ENCODE data around the gene PPARD. TPM values are rescaled to one million over a fixed set of nuclear protein-coding genes. Genes with fewer than 3 reads are reported as not detected.

The PPARD gene
- total RNA-seq: 10 to 100 TPM; 17.3 to 40.3 (median 35.9) TPM

DNA sequence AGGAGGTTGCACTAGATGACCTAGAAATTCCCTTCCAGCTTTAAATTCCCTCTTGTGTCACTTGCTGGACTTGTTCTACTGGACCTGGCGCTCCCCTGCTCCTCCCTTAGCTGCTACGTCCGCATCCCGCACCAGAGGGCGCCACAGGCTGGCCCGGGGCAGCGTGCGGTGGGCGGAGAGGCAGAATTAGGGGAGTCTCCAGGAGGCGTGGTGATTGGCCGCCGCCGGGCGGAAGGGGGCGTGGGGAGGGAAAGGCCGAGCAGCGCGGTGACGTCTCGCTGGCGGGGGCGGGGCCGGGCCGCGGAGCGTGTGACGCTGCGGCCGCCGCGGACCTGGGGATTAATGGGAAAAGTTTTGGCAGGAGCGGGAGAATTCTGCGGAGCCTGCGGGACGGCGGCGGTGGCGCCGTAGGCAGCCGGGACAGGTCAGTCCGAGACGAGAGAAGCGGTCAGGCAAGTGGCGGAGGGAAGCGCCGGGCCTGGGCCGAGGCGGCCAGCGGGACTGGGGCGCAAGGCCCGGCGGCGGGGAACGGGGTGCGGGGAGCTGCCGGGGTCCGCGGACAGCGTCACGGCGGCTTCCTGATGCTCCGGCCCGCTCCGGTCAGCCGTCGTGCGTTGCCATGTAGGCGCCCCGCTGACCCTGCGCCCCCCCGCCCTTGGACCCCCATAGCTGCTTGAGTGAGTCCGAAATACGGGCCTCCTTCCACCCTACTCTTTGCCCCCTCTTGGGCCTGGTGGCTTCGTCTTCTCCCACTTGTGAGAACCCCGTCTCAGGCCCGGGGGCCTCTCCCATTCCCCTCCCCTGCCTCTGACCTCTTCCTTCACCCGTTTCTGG lies at the start of gene PPARD:
TSS of gene PPARD (plus strand) at position 301 of the 834 bp plus-strand sequence. CDS start 68,530 bp downstream, outside the sequence.
- DNase-seq: peak; percentile 98 to 99
- H3K27ac ChIP-seq: peak within 1 kb of the TSS; percentile 92 to 96 (median 95)
- intact Hi-C loops (cut with DNase I): loop anchor here (2.0 to 5.0 kb wide), 2 partner anchors 70 to 108 kb away; no protein-coding TSS in a partner anchor
- peaks cover 0 to 4% of the 10 kb centered on the region in 2 donors for H3K36me3 ChIP-seq
- no peaks in the 10 kb centered on the region for H3K9me3 ChIP-seq
- H3K27me3 ChIP-seq: no peaks in the 10 kb centered on the region
- H3K4me1 ChIP-seq: peaks cover 35 to 41% of the 10 kb centered on the region in 2 donors
- peak within 1 kb of the TSS; percentile 78 to 95 (median 87) for H3K4me3 ChIP-seq (replicated peaks in 1 of 3)
- WGBS, 2 donors: 1% methylated on average over 6 to 42 of the region's 77 CpGs
- TF ChIP-seq POLR2A (IDR thresholded peaks at IDR 0.05): peak; percentile 52 to 97
- TF ChIP-seq, protein P1, sequence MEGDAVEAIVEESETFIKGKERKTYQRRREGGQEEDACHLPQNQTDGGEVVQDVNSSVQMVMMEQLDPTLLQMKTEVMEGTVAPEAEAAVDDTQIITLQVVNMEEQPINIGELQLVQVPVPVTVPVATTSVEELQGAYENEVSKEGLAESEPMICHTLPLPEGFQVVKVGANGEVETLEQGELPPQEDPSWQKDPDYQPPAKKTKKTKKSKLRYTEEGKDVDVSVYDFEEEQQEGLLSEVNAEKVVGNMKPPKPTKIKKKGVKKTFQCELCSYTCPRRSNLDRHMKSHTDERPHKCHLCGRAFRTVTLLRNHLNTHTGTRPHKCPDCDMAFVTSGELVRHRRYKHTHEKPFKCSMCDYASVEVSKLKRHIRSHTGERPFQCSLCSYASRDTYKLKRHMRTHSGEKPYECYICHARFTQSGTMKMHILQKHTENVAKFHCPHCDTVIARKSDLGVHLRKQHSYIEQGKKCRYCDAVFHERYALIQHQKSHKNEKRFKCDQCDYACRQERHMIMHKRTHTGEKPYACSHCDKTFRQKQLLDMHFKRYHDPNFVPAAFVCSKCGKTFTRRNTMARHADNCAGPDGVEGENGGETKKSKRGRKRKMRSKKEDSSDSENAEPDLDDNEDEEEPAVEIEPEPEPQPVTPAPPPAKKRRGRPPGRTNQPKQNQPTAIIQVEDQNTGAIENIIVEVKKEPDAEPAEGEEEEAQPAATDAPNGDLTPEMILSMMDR (IDR thresholded peaks at IDR 0.05): peak; percentile 94 to 100 (median 98)

DNA sequence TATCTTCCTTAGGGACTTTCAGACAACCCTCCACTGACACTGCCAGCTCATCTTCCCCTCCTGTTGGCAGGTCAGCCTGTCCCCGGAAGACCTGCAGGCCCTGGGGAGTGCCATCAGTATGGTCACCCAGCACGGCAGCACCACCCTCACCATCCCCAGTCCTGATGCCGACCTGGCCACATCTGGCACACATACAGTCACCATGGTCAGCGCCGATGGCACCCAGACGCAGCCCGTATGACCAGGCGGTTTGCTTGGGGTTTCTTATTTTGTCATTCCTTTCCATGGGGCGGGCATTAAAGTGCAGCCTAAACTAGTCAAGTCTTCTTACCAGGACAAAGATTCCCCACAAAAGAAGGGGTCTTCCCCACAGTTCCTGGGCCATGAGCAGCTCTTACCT lies 48.7 kb upstream of the PPARD start:
- TF ChIP-seq, protein P1 (IDR thresholded peaks at IDR 0.05): no peak
- no peak for TF ChIP-seq POLR2A (IDR thresholded peaks at IDR 0.05)
- no peaks in the 10 kb centered on the region for H3K9me3 ChIP-seq
- DNase-seq: no peak
- no peaks in the 10 kb centered on the region for H3K27me3 ChIP-seq
- H3K4me1 ChIP-seq: peaks cover 4 to 16% of the 10 kb centered on the region in 2 donors
- peaks cover 58 to 59% of the 10 kb centered on the region in 2 donors for H3K36me3 ChIP-seq
- no peak overlapping the region for H3K4me3 ChIP-seq (replicated peaks in 1 of 3)
- H3K27ac ChIP-seq: no peak overlapping the region
- intact Hi-C loops (cut with DNase I): no loop called here
- 87 to 94% methylated on average over 9 of the region's 9 CpGs for WGBS, 2 donors

DNA sequence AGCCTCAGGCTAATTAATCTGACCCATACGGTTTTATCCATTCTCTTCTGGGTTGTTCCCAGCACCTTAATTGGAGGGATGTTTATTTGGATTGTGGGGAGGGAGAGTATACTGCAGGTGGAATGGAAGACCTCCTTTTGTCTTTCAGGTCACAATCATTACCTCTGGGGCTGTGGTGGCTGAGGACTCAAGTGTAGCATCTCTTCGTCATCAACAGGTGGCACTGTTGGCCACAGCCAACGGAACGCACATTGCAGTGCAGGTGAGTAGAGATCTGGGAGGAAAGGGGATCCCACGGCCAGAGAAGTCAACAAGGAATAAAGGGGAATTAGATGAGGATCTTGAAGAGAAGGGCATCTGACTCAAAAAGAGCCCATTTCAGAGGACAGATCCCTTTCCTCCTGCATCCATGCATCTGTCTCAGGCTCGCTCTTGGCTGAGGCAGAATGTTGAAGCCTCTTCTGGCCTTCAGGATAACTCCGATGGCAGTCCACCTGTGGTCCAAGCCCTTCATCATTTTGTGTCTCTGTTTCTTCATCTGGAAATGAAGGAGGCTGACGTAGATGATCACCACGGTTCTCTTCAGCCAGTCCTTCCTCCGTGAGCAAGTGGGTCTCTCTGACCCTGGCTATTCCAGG lies 47.9 kb upstream of the PPARD start:
- TF ChIP-seq POLR2A (IDR thresholded peaks at IDR 0.05): no peak
- TF ChIP-seq, protein P1 (IDR thresholded peaks at IDR 0.05): peak; percentile 37 to 84 (median 63)
- intact Hi-C loops (cut with DNase I): no loop called here
- no peaks in the 10 kb centered on the region for H3K27me3 ChIP-seq
- 58 to 61% methylated on average over 10 of the region's 10 CpGs for WGBS, 2 donors
- no peak overlapping the region for H3K27ac ChIP-seq
- peaks cover 51 to 54% of the 10 kb centered on the region in 2 donors for H3K36me3 ChIP-seq
- no peak overlapping the region for H3K4me3 ChIP-seq (replicated peaks in 1 of 3)
- DNase-seq: peak; percentile 54 to 62
- H3K4me1 ChIP-seq: peaks cover 4 to 16% of the 10 kb centered on the region in 2 donors
- no peaks in the 10 kb centered on the region for H3K9me3 ChIP-seq

DNA sequence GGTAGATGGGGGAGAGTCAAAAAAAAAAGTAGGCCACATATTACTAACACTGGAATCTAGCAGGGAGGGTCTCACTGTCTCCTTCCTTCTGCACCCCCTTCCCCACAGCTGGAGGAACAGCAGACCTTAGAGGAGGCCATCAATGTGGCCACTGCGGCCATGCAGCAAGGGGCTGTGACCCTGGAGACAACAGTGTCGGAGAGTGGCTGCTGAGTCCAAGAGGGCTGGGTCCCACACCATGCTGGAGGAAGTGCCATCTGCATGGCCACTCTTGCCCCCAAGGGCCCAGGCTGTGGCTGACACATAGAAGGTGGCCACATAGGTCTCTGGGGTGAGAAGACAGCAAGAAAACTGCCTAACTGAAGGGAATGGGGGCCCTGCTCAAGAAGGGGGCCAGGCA lies 47.3 kb upstream of the PPARD start:
- Histone ChIP-seq H3K4me1 (peaks cover 4 to 16% of the 10 kb centered on the region in 2 donors), H3K36me3 (peaks cover 45 to 48% of the 10 kb centered on the region in 2 donors), H3K27ac (no peak overlapping the region), H3K9me3 (no peaks in the 10 kb centered on the region), H3K27me3 (no peaks in the 10 kb centered on the region), H3K4me3 (replicated peaks in 1 of 3) (no peak overlapping the region)
- DNase-seq: no peak
- TF ChIP-seq, protein P1 (IDR thresholded peaks at IDR 0.05): no peak
- TF ChIP-seq POLR2A (IDR thresholded peaks at IDR 0.05): no peak
- intact Hi-C loops (cut with DNase I): loop anchor here (5.0 kb wide), 1 partner anchor 152 kb away; no protein-coding TSS in a partner anchor
- 79 to 96% methylated on average over 2 of the region's 2 CpGs for WGBS, 2 donors

Measured in thyroid gland (tissue), 4 donors.